GM23248 (cell line): ENCODE results near the gene UBR2. TPM values are rescaled to one million over a fixed set of nuclear protein-coding genes. Genes with fewer than 3 reads are reported as not detected.

Source experiments
- DNase-seq: peaks from one replicate; pipeline ENCODE4 v3.0.0-alpha.2; 2015
- H2AFZ ChIP-seq: fragments of 200-600 bp; sonication (generic); 2 replicates; pipeline ENCODE4 v1.6.1; 2016; ENCODE audit warnings: antibody characterized with exemption
- H3F3A ChIP-seq: fragments of 200-600 bp; sonication (generic); 2 replicates; pipeline ENCODE4 v1.6.1; 2016; ENCODE audit warnings: mild to moderate bottlenecking, antibody characterized with exemption, mixed run types; ENCODE audit not compliant: insufficient read depth
- H3K27ac ChIP-seq: fragments of 200-600 bp; sonication (generic); 2 replicates; pipeline ENCODE4 v1.5.1; 2016; ENCODE audit warnings: mild to moderate bottlenecking
- H3K27me3 ChIP-seq: fragments of 200-600 bp; sonication (generic); replicated peaks from 2 replicates; pipeline ENCODE4 v1.6.1; 2016; ENCODE audit warnings: mild to moderate bottlenecking; ENCODE audit not compliant: insufficient read depth
- H3K36me3 ChIP-seq: fragments of 200-600 bp; sonication (generic); 2 replicates; pipeline ENCODE4 v1.6.1; 2016; ENCODE audit warnings: low read depth, mild to moderate bottlenecking
- H3K4me1 ChIP-seq: fragments of 200-600 bp; sonication (generic); 2 replicates; pipeline ENCODE4 v1.6.1; 2016; ENCODE audit warnings: mild to moderate bottlenecking; ENCODE audit not compliant: insufficient read depth
- H3K4me2 ChIP-seq: fragments of 200-600 bp; sonication (generic); one replicate; pipeline ENCODE4 v1.6.1; 2016; ENCODE audit warnings: mild to moderate bottlenecking; ENCODE audit not compliant: unreplicated experiment
- H3K4me3 ChIP-seq: fragments of 200-600 bp; sonication (generic); 2 replicates; pipeline ENCODE4 v1.5.1; 2016; ENCODE audit warnings: mild to moderate bottlenecking
- H3K79me2 ChIP-seq: fragments of 200-600 bp; sonication (generic); 2 replicates; pipeline ENCODE4 v1.6.1; 2016; ENCODE audit warnings: mild to moderate bottlenecking; ENCODE audit not compliant: insufficient read depth
- H3K9ac ChIP-seq: fragments of 200-600 bp; sonication (generic); 2 replicates; pipeline ENCODE4 v1.6.1; 2016; ENCODE audit warnings: mild to moderate bottlenecking
- H3K9me2 ChIP-seq: fragments of 200-600 bp; sonication (generic); 2 replicates; pipeline ENCODE4 v1.6.1; 2016; ENCODE audit warnings: mixed run types, mild to moderate bottlenecking, moderate library complexity; ENCODE audit not compliant: insufficient read depth
- H3K9me3 ChIP-seq: fragments of 200-600 bp; sonication (generic); one replicate; pipeline ENCODE4 v1.6.1; 2017; ENCODE audit warnings: low read depth
- H4K20me1 ChIP-seq: fragments of 200-600 bp; sonication (generic); 2 replicates; pipeline ENCODE4 v1.6.0; 2016; ENCODE audit not compliant: insufficient read depth
- EZH2 ChIP-seq: fragments of 200-600 bp; sonication (generic); IDR thresholded peaks from 2 replicates; pipeline ENCODE4 v1.6.1; 2018; ENCODE audit warnings: antibody characterized with exemption, mild to moderate bottlenecking; ENCODE audit not compliant: insufficient read depth, poor library complexity, severe bottlenecking
- EZH2phosphoT487 ChIP-seq: fragments of 200-600 bp; sonication (generic); IDR thresholded peaks from 2 replicates; pipeline ENCODE4 v1.6.1; 2018; ENCODE audit warnings: antibody characterized with exemption, moderate library complexity, mild to moderate bottlenecking, low read depth; ENCODE audit not compliant: insufficient read depth
- WGBS, 2 experiments: methylation state at CpG; one replicate each; pipeline ENCODE4 v1.1.6; 2015 to 2017; ENCODE audit warnings: low lambda C conversion rate in 2 of 2, low coverage in 1 of 2; ENCODE audit errors: missing lambda C conversion rate in 2 of 2; 5-methylcytosine and 5-hydroxymethylcytosine counted together
- in situ Hi-C: fragments of 300-500 bp; cut with MboI; formaldehyde crosslinking; loops from 2 replicates; pipeline ENCODE4 v1.15.0; 2020
- polyA plus RNA-seq: library from polyadenylated mRNA; unstranded; fragments of >200 nt; fragmentation: Nextera tagmentation; extraction: Ambion mirVana; gene quantifications from 2 replicates; pipeline ENCODE4 v1.2.1, GENCODE V29; 2016
- total RNA-seq: library from RNA; depleted of rRNA; stranded (reverse); fragments of >200 nt; shearing (Covaris generic); gene quantifications from 2 replicates; pipeline ENCODE4 v1.2.3, GENCODE V29; 2014

Gene UBR2
- total and polyA plus RNA-seq, 2 experiments from 2014 or later = 8.5 to 23.3 TPM

DNA sequence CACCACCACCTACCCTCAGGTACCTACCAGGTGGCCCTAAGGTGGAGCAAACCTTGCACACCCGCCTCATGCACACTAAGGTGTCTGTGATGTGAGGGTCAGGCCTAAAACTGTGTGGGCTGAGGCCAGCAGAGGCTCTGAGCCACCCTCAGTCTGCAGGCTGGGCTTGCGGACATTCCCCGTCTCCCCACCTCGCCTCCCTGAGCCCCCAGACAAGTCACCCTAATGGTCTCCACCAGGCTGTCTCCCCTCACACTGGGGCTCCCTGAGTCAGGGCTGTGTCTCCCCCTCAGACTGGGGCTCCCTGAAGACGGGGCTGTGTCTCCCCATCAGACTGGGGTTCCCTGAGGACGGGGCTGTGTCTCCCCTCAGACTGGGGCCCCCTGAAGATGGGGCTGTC lies 146.0 kb downstream of the UBR2 start:
- no peaks in the 10 kb centered on the region for H3K27me3 ChIP-seq
- no peak overlapping the region for H3K9ac ChIP-seq
- H3F3A ChIP-seq = peaks cover 3% of the 10 kb centered on the region; the same call in 1 of the 2 replicates
- H2AFZ ChIP-seq = no peak overlapping the region
- TF ChIP-seq EZH2 = no peak
- TF ChIP-seq EZH2phosphoT487 = no peak
- H3K27ac ChIP-seq = no peak overlapping the region
- no peak overlapping the region for H3K4me3 ChIP-seq
- 0 out of 2 replicates have a peak, but pooled peaks cover 5% of the 10 kb centered on the region for H3K4me1 ChIP-seq
- in situ Hi-C loops = no loop called here
- no peaks in the 10 kb centered on the region for H3K9me2 ChIP-seq
- H3K36me3 ChIP-seq = no peaks in the 10 kb centered on the region
- WGBS, 2 experiments = 96 to 97% methylated on average over 3 to 6 of the region's 6 CpGs
- no peak overlapping the region for H3K4me2 ChIP-seq
- H3K9me3 ChIP-seq = no peaks in the 10 kb centered on the region
- H4K20me1 ChIP-seq = no peaks in the 10 kb centered on the region
- no peaks in the 10 kb centered on the region for H3K79me2 ChIP-seq
- no peak for DNase-seq

DNA sequence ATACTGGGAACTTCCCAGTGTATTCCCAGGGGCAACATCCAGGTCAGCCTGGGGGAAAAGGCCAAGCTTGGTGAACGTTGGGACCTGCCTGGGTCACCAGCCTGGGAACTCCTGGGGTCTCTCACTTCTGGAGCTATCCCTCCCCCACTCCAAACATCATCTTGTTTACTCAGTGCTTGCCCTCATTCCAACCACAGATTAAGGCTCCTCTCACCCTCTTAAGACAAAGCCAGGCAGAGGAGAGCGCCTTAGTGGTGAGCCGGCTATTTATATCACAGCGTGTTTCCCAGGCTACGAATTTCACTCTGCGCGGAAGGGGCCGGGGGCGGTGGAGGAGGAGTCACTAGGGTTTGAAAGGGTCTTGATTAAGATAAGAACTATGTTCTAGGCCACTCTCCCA lies 146.5 kb downstream of the UBR2 start:
- Histone ChIP-seq H3K27me3 (no peaks in the 10 kb centered on the region), H3K9me3 (no peaks in the 10 kb centered on the region), H2AFZ (no peak overlapping the region), H3K9ac (no peak overlapping the region), H4K20me1 (no peaks in the 10 kb centered on the region), H3K9me2 (no peaks in the 10 kb centered on the region), H3K36me3 (no peaks in the 10 kb centered on the region), H3K4me2 (no peak overlapping the region), H3K79me2 (no peaks in the 10 kb centered on the region), H3K4me1 (0 out of 2 replicates have a peak, but pooled peaks cover 5% of the 10 kb centered on the region), H3K4me3 (no peak overlapping the region), H3F3A (peaks cover 3% of the 10 kb centered on the region; the same call in 1 of the 2 replicates), H3K27ac (no peak overlapping the region)
- in situ Hi-C loops = no loop called here
- no peak for DNase-seq
- no peak for TF ChIP-seq EZH2phosphoT487
- TF ChIP-seq EZH2 = no peak
- 66 to 77% methylated on average over 9 of the region's 9 CpGs for WGBS, 2 experiments

- no peak overlapping the region for H3K9ac ChIP-seq
- WGBS, 2 experiments = 88% methylated on average over 5 of the region's 5 CpGs
- H4K20me1 ChIP-seq = no peaks in the 10 kb centered on the region
- no peak overlapping the region for H3K4me2 ChIP-seq
- H2AFZ ChIP-seq = no peak overlapping the region
- H3F3A ChIP-seq = peaks cover 3% of the 10 kb centered on the region; the same call in 1 of the 2 replicates
- H3K79me2 ChIP-seq = no peaks in the 10 kb centered on the region
- no peaks in the 10 kb centered on the region for H3K36me3 ChIP-seq
- H3K27ac ChIP-seq = no peak overlapping the region
- 0 out of 2 replicates have a peak, but pooled peaks cover 5% of the 10 kb centered on the region for H3K4me1 ChIP-seq
- no peaks in the 10 kb centered on the region for H3K9me2 ChIP-seq
- no peak overlapping the region for H3K4me3 ChIP-seq
- H3K27me3 ChIP-seq = no peaks in the 10 kb centered on the region
- in situ Hi-C loops = no loop called here
- no peak for TF ChIP-seq EZH2
- TF ChIP-seq EZH2phosphoT487 = no peak
- no peak for DNase-seq
- no peaks in the 10 kb centered on the region for H3K9me3 ChIP-seq
These were observed 148.1 kb downstream of the UBR2 start for GRCh38 chr6:42711930-42712329.

DNA sequence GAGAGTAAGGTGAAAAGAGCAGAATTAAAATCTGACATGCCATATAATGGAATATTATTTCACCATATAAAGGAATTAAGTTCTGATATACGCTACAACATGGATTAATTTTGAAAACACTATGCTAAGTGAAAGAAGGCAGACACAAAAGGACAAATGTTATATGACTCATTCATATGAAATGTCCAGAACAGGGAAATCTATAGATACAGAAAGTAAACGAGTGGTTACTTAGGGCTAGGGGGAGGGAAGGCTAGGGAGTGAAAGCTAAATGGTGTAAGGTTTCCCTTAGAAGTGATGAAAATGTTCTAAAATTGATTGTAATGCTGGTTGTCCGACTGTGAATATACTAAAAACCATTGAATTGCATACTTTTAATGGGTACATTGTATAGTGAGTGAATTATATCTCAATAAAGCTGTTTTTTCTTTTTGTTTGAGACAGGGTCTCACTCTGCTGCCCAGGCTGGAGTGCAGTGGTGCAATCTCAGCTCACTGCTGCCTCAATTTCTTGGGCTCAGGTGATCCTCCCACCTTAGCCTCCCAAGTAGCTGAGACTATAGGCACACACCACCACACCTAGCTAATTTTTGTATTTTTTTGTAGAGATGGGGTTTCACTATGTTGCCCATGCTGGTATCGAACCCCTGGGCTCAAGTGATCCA lies 150.4 kb downstream of the UBR2 start:
- WGBS, 2 experiments = 82 to 83% methylated on average over 4 of the region's 4 CpGs
- in situ Hi-C loops = no loop called here
- Histone ChIP-seq H3K36me3 (no peaks in the 10 kb centered on the region), H3K9ac (no peak overlapping the region), H3F3A (peaks cover 3% of the 10 kb centered on the region; the same call in 1 of the 2 replicates), H4K20me1 (no peaks in the 10 kb centered on the region), H3K9me2 (no peaks in the 10 kb centered on the region), H3K4me2 (no peak overlapping the region), H3K4me1 (0 out of 2 replicates have a peak, but pooled peaks cover 5% of the 10 kb centered on the region), H2AFZ (no peak overlapping the region), H3K9me3 (no peaks in the 10 kb centered on the region), H3K4me3 (no peak overlapping the region), H3K27me3 (no peaks in the 10 kb centered on the region), H3K79me2 (no peaks in the 10 kb centered on the region), H3K27ac (no peak overlapping the region)
- DNase-seq = peak; percentile 26
- TF ChIP-seq EZH2phosphoT487 = no peak
- no peak for TF ChIP-seq EZH2
